ENCODE data around the gene LTBR.
A peak's percentile ranks its signal among the peaks of the same experiment; 100 is the strongest.

LTBR gene

DNA sequence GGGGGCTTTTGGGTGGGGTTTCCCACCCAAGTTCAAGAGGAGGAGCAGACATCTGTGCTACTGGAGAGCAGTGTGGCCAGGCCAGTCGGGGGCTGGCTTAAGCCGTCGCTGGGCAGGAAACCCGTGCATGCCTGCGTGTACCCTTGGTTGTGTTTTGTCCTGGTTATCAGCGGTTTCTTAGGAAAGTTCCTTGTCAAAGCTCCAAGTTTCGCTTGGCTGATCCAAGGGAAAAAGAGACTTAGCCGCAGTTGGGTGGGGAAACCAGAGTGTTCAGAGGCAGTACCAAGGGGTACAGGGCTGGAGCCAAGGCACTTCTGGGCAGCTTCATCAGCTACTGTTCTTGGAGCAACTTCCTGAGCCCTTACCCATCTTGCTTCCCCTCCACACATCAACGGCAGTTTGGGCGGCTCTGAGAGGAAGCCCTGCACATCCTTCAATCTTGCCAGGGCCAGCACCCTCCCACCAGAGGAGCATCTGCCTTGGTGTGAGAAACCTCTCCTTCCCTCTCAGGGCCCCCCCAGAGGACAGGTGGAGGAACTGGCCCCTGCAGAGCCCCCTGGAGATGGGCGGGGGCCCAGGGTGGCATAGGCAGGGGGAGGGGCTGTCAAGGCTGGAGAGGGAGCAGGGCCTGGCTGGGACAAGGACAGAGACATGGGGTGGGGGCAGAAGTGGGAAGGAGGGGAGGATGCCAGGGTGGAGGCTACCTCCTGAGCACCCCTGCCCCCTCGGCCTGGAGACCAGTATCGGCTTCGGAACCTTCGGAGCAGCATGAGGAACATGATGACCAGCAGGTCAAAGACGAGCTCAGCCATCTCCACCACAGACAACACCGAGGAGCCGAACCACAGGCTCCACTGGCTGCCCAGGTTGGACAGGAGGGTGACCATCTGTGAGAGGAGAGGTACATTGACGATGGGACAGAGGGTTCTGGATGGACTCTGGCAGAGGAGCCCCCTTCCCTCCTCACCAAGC lies 36.3 kb upstream of the LTBR start:
- DNase-seq: no peak

DNA sequence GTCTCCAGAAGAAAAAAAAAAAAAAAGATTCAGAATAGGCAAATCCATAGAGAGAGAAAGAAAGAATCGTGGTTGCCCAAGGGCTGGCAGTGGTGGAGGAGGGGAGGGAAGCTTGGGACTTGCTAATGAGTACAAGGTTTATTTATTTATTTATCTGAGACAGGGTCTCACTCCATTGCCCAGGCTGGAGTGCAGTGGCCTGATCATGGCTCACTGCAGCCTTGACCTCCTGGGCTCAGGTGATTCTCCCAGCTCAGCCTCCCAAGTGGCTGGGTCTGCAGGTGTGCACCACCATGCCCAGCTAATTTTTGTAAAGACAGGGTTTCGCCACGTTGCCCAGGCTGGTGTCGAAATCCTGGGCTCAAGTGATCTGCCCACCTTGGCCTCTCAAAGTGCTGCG lies 32.3 kb upstream of the LTBR start:
- DNase-seq: no peak

DNA sequence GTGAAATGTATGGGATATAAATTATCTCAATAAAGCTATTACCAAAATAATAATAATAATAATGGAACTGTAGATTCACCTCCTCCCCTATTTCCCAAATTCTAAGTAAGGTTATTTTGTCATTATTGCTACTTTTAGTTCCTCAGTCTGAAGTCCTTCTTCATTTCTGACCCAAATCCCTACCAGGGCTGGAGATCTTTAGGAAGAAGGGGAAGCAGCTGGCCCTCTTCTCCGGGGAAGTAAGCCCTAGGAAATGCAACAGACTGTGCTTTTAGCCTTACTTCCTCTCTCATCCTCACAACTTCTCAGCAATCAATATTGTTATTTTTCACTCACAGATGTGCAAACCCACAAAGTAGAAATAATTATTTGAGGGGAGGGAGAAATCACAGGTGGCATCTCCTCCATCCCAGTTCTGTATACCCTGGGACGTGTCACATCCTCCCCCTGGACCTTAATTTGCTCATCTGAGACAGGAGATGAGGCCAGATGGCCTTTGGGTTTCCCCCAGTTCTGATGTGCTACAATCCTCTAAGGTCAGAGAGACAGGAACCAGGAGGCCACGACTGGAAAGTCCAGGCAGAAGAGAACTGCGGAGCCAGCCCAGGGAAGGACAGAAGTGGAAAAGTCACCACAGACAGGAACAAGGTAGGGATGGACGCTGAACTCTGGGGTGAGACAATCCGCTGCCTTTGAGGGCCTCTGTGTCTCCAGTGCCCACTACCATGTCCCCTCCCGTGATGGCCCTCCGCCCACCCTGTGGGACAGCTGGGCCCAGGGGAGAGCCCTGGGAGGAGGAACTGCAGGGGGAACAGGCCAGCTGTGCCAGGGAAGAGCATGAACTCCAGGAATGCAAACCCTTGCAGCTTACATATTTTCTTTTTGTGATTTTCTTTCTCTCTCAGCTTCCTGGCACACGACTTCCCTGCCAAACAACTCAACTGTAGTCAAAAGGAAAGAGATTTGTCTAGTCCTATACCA lies 31.5 kb upstream of the LTBR start:
- DNase-seq: no peak

- no peak for DNase-seq
Observed at GRCh38 chr12:6354495-6355393, 29.2 kb upstream of the LTBR start.

DNA sequence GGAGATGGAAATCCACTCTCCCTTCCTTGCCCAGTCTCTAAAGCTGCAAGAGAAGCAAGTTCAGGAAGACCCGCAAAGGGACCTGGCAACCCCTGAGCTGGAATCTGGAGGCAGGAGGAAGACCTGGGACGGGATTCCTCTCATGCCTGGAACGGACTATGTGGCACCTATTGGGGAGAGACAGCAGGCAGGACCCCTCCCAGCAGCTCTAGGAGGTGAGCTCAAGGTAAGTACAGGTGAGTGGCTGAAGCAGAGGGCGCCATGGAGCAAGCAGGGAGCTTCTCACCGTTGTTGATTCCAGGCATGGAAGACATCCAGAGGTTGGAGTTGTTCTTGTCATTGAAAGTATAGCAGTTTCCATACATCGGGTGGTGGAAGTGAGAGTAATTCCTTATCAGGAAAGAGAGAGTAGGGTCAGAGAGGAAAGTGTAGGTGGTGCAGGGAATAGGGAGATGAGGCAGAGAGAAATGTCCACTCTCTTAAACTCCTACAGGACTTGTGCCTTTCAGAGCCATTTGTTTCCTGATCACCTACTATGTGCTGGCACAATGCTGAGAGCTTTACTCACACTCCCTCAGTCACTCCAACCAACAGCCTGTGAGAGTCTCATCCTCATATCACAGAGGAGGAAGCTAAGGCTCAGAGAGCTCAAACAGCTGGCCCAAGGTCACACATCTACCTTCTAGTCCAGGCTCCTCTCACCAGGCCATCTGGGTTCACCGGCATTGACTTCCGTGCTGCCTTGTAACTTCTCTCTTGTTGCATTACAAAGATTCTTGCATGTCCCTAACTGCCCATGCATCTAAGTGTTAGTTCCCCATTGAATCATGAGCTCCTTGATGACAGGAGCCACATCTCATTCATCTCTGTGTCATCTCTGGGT lies 28.2 kb upstream of the LTBR start:
- no peak for DNase-seq

DNA sequence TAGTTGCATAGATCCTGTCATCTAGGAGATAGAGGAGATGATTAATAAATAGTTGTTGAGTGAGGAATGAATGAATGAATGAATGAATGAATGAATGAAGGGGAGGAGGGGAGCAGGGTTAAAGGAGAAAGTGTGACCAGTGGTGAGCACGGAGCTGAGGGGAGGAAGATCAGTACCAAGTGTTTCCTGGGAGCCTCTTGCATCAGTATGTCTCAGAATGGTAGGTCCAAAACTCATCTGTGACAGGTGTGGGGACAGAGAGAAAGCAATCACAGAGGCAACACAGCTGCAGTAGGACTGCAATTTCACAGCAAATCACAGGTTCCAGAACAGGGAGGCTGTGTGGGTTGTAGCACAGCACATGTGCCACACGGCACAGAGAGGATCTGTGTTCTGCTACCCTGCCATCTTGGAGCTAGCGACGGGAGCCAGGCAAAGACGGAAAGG lies 27.6 kb upstream of the LTBR start:
- no peak for DNase-seq

GRCh38 chr12:6358881-6359280 lies 25.1 kb upstream of the LTBR start:
- no peak for DNase-seq

DNA sequence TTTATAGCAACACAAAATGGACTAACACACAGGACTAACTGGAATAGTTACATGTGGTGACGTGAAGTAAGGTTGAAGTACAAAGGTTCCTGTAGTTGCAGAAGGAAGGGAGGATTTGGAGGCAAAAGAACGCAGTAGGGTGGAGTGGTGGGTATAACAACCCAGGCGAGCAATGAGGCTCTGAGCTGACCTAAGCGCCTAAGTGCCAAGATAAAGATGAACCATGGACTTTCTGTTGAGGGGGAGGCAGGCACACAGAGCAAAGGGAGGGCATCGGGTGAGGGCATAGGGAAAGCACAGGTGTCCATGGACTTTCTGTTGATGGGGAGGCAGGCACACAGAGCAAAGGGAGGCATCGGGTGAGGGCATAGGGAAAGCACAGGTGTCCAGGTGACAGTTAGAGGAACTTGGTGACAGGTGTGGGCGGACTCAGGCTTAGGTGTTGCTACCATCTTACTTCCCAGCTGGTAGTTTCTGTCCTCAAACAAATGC lies 23.8 kb upstream of the LTBR start:
- DNase-seq: no peak

DNA sequence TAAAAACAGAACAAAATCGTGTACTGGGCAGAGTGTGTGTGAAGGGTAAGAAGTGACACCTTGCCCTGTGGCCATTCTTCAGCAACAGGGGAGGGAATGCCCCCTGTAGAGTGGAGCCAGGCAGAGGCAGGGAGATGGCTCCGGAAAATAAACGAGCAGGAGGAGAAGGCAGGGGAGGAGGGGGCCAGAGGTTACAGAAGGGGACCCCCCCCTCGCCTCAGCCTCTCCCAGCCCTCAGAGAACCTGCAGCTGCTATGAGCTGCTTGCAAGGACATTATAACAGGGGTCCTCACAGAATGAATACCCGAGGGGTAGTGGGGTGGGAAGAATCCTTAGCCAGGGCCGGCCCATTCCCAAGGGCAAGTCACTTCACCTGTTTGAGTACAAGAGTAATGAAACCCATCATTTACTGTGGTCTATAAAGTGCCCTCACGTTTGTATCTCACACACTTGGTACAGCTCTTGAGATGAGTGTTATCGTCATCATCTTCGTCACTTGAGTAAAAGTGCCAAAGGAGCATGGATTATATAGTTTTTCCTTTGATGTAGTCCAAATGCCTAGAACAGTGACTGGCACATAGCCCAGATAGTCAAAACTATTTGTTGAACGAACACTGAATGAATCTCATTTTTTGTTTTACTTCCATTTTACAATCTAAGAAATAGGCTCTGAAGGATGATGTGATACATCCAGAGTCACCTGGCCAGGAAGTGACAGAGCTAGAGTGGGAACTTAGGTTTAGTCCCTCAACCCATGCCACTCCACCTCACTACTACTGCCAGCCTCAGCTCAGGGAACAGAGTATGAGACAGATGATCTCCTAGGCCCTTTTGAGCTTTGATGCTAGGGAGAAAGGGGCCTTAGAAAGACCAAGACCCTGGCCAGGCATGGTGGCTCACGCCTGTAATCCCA lies 23.1 kb upstream of the LTBR start:
- no peak for DNase-seq

DNA sequence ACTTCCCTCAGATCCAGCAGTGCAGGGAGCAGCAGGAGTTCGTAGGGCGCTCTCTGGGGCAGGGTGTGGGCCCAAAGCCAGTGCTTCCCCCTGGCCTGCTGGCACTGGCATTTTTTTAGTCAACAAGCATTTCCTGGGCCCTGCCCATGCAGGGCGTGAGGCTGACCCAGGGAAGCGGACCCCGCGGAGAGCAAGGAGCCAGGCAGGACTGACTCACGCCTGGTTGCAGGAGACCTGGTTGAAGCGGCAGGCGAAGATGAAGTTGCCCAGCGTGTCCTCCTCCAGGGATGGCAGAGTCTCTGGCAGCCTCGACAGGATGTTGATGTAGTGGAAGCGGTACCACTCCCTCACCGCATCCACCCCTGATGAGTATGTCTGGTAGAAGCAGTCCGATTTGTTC lies 22.1 kb upstream of the LTBR start:
- no peak for DNase-seq

GRCh38 chr12:6362403-6362802 lies 21.6 kb upstream of the LTBR start:
- DNase-seq: no peak

DNA sequence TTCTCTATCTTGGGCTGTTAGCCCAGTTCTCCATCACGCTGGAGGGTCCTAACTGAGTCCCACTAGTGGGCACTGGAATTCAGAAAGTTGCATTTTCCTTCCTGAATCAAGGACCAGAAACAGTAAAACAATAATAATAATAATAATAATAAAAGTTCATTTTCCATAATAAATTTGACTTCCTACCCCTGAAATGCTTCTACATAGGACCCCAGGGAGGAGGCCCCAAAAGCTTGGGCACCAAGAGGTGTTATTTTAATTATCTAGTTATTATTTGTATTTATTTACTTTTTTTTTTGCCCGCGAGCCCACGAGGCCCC lies 21.0 kb upstream of the LTBR start:
- no peak for DNase-seq

- DNase-seq: peak; percentile 87
Observed at GRCh38 chr12:6363330-6364043, 20.5 kb upstream of the LTBR start.

GRCh38 chr12:6364044-6364374 lies 20.0 kb upstream of the LTBR start:
- no peak for DNase-seq

GRCh38 chr12:6367065-6367968 lies 16.6 kb upstream of the LTBR start:
- no peak for DNase-seq

DNA sequence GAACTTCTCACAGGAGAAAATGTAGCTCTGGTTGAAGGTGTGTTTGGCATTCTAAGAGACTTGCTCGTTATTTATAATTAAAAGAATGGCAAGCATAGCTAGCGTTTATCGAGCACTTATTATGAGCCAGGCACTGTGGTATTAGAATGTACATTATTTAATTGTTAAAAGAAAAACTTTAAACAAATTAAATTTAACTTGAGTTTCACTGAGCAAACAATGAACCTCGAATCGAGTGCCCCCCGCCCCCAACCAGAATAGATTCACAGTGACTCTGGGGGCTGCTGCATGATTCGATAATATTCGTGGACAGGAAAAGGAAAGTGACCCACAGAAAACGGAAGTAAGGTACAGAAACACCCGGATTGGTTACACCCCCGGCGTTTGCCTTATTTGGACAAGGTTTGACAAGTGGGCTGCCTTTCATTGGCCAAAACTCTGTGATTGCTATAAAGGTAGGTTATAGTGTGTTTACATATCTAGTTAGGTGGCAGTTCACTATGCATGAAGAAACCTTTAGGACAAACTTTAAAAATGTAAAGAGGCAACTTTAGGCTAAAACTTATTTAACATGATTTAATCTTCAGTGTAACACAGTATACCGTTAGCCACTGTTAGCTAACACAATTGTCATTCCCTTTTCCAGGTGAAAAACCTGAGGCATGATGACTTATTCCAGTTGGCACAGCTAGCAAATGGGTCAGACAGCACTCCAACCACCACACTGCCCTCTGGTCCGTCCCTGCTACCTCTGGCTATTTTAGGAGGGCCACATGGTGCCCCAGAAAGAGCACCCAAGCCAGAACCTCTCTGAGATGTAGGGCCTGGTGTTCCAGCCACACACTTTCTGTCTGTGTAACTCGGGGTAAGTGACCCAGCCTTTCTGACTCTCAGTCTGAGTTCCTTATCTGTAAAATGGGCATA lies 15.7 kb upstream of the LTBR start:
- no peak for DNase-seq

DNA sequence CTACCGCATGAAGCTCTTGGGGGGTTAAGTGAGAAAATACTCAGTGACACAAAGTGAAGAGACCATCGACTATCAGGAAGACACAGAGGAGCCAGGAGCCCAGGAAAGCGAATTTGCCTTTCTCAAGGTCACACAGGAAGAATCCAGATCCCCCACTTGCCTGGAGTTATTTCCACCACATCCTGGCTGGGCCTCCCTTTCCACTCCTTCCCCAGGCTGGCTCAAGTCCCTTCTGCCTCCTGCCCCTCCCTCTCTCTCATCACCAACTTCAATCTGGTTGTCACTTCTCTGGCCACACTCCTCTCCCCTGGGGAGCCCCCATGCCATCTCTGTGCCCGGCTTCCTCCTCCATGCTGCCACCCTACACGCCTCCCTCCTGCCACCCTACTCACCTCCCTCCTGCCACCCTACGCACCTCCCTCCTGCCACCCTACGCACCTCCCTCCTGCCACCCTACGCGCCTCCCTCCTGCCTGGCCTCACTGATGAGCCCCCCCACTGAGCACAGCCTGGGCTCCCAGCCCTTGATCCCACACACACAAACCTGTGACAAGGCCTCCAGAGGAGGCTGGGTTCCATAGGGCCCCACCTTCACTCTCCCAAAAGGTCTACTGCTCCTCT lies 14.9 kb upstream of the LTBR start:
- DNase-seq: no peak
